Measurements from ENCODE around the gene GREM2.

GREM2 gene

DNA sequence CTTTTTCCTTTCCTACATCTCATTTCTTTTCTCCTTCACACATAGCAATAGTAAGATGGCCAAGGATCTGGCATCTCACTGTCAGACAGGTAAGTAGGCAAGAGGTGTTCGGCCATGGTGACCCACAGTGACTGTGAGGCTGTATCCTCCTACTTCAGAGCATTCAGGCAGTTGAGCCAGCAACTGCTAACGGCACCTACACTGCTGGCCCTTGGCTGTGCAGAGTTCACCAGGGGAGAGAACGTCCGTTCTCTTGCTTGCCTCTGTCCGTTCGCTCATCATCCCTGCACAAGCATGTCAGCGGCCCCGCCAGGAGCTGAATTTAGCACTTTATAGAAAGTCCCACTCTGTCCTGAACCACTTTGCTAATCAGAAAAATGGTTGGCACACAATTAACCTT lies 113.6 kb downstream of the GREM2 start:
- Histone ChIP-seq H4K20me1 (ENCODE audit: insufficient read depth, low read length, poor library complexity, severe bottlenecking) (no peaks in the 10 kb centered on the region), H3K36me3 (ENCODE audit: insufficient read depth, low read length) (no peaks in the 10 kb centered on the region), H3K9me3 (ENCODE audit: insufficient read depth, low read depth, low read length) (no peaks in the 10 kb centered on the region), H2AFZ (ENCODE audit: low read length) (no peak overlapping the region), H3K9ac (ENCODE audit: low read depth, low read length, poor library complexity, severe bottlenecking) (no peak overlapping the region), H3K27me3 (ENCODE audit: insufficient read depth, low read length, poor library complexity, severe bottlenecking) (no peaks in the 10 kb centered on the region), H3K4me2 (ENCODE audit: low read depth, low read length, poor library complexity, severe bottlenecking) (no peak overlapping the region), H3F3A (ENCODE audit: low read depth) (no peaks in the 10 kb centered on the region), H3K4me1 (ENCODE audit: insufficient read depth, low read length, poor library complexity, severe bottlenecking) (no peaks in the 10 kb centered on the region), H3K9me2 (replicated peaks; ENCODE audit: low read depth, low read length) (no peaks in the 10 kb centered on the region), H3K4me3 (ENCODE audit: low read length, poor library complexity, severe bottlenecking) (no peak overlapping the region), H3K79me2 (ENCODE audit: insufficient read depth, low read length) (no peaks in the 10 kb centered on the region)
- TF ChIP-seq, protein P1, sequence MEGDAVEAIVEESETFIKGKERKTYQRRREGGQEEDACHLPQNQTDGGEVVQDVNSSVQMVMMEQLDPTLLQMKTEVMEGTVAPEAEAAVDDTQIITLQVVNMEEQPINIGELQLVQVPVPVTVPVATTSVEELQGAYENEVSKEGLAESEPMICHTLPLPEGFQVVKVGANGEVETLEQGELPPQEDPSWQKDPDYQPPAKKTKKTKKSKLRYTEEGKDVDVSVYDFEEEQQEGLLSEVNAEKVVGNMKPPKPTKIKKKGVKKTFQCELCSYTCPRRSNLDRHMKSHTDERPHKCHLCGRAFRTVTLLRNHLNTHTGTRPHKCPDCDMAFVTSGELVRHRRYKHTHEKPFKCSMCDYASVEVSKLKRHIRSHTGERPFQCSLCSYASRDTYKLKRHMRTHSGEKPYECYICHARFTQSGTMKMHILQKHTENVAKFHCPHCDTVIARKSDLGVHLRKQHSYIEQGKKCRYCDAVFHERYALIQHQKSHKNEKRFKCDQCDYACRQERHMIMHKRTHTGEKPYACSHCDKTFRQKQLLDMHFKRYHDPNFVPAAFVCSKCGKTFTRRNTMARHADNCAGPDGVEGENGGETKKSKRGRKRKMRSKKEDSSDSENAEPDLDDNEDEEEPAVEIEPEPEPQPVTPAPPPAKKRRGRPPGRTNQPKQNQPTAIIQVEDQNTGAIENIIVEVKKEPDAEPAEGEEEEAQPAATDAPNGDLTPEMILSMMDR (conservative IDR thresholded peaks at IDR 0.05; ENCODE audit: low read length) = no peak
- no peak for TF ChIP-seq EZH2phosphoT487 (IDR thresholded peaks at IDR 0.05; ENCODE audit: borderline replicate concordance)

DNA sequence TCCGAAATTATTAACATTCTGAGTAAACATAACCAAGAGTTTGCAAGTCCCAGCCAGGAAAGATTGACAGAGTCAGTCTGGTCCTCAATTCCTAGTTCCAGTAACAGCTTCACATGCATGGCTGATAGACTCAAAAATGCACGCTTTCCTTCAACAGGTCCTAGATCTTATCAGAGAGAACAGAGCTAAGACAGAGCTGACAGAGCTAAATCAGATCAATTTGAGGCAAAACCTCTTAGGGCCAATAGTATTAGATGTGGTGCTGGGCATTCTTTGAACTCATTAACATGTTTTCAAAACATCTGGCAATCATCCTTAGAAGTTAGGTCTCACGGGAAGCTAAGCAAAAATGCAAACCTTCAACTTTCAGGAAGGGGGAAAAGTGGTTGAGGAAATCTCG lies 114.0 kb downstream of the GREM2 start:
- H3F3A ChIP-seq (ENCODE audit: low read depth) = no peaks in the 10 kb centered on the region
- TF ChIP-seq, protein P1 (conservative IDR thresholded peaks at IDR 0.05; ENCODE audit: low read length) = no peak
- TF ChIP-seq EZH2phosphoT487 (IDR thresholded peaks at IDR 0.05; ENCODE audit: borderline replicate concordance) = no peak
- no peaks in the 10 kb centered on the region for H3K36me3 ChIP-seq (ENCODE audit: insufficient read depth, low read length)
- no peak overlapping the region for H3K4me3 ChIP-seq (ENCODE audit: low read length, poor library complexity, severe bottlenecking)
- no peak overlapping the region for H3K9ac ChIP-seq (ENCODE audit: low read depth, low read length, poor library complexity, severe bottlenecking)
- no peak overlapping the region for H3K4me2 ChIP-seq (ENCODE audit: low read depth, low read length, poor library complexity, severe bottlenecking)
- H4K20me1 ChIP-seq (ENCODE audit: insufficient read depth, low read length, poor library complexity, severe bottlenecking) = no peaks in the 10 kb centered on the region
- H2AFZ ChIP-seq (ENCODE audit: low read length) = no peak overlapping the region
- H3K4me1 ChIP-seq (ENCODE audit: insufficient read depth, low read length, poor library complexity, severe bottlenecking) = no peaks in the 10 kb centered on the region
- no peaks in the 10 kb centered on the region; the same call in 1 of the 2 replicates for H3K9me3 ChIP-seq (ENCODE audit: insufficient read depth, low read depth, low read length)
- H3K79me2 ChIP-seq (ENCODE audit: insufficient read depth, low read length) = no peaks in the 10 kb centered on the region
- H3K27me3 ChIP-seq (ENCODE audit: insufficient read depth, low read length, poor library complexity, severe bottlenecking) = no peaks in the 10 kb centered on the region
- H3K9me2 ChIP-seq (replicated peaks; ENCODE audit: low read depth, low read length) = no peaks in the 10 kb centered on the region

DNA sequence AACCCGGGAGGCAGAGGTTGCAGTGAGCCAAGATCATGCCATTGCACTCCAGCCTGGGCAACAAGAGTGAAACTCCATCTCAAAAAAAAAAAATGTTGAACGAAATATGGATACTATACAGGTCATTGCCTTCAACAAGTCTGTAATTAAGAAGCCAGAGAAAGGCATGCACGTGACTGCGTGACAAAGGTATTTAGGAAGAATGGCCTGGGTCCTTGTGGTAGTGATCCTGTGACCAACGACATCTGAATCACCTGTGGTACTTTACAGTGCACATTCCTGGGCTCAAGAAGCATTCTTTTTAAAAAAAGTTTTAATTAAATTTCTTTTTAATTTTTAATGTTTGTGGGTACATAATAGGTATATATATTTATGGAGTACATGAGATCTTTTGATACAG lies 115.0 kb downstream of the GREM2 start:
- H4K20me1 ChIP-seq (ENCODE audit: insufficient read depth, low read length, poor library complexity, severe bottlenecking) = no peaks in the 10 kb centered on the region
- H3K27me3 ChIP-seq (ENCODE audit: insufficient read depth, low read length, poor library complexity, severe bottlenecking) = no peaks in the 10 kb centered on the region
- no peak for TF ChIP-seq EZH2phosphoT487 (IDR thresholded peaks at IDR 0.05; ENCODE audit: borderline replicate concordance)
- TF ChIP-seq, protein P1 (conservative IDR thresholded peaks at IDR 0.05; ENCODE audit: low read length) = no peak
- no peaks in the 10 kb centered on the region for H3F3A ChIP-seq (ENCODE audit: low read depth)
- no peak overlapping the region for H3K9ac ChIP-seq (ENCODE audit: low read depth, low read length, poor library complexity, severe bottlenecking)
- no peaks in the 10 kb centered on the region; the same call in 1 of the 2 replicates for H3K9me3 ChIP-seq (ENCODE audit: insufficient read depth, low read depth, low read length)
- no peak overlapping the region for H3K4me2 ChIP-seq (ENCODE audit: low read depth, low read length, poor library complexity, severe bottlenecking)
- no peak overlapping the region for H2AFZ ChIP-seq (ENCODE audit: low read length)
- H3K79me2 ChIP-seq (ENCODE audit: insufficient read depth, low read length) = no peaks in the 10 kb centered on the region
- H3K4me1 ChIP-seq (ENCODE audit: insufficient read depth, low read length, poor library complexity, severe bottlenecking) = no peaks in the 10 kb centered on the region
- H3K36me3 ChIP-seq (ENCODE audit: insufficient read depth, low read length) = no peaks in the 10 kb centered on the region
- no peak overlapping the region for H3K4me3 ChIP-seq (ENCODE audit: low read length, poor library complexity, severe bottlenecking)
- H3K9me2 ChIP-seq (replicated peaks; ENCODE audit: low read depth, low read length) = no peaks in the 10 kb centered on the region

All from Loucy (cell line).